SK-N-SH treated with all-trans-retinoic acid at 6 μM for 48 hours (cell line): ENCODE results near the gene NRSN1.

Experiments
- ATAC-seq: fragments of 200-7000 bp; cut with Tn5 transposase; 3 replicates; pipeline ENCODE4 v1.9.1; 2020; ENCODE audit warnings: mild to moderate bottlenecking, moderate library complexity
- ARNTL ChIP-seq: fragments of 450-650 bp; formaldehyde crosslinking; IDR thresholded peaks from 2 replicates; pipeline ENCODE4 v1.5.0; 2020; ENCODE audit warnings: low read depth, mild to moderate bottlenecking, moderate library complexity, borderline replicate concordance
- CSDC2 ChIP-seq: fragments of 250-450 bp; sonication (Bioruptor Pico); IDR thresholded peaks from 2 replicates; pipeline ENCODE4 v1.5.0; 2020; ENCODE audit warnings: mild to moderate bottlenecking, moderate library complexity
- CSRNP3 ChIP-seq: fragments of 250-450 bp; sonication (Bioruptor Pico); IDR thresholded peaks from 2 replicates; pipeline ENCODE4 v1.5.1; 2021; ENCODE audit warnings: mild to moderate bottlenecking, moderate library complexity
- ESRRG ChIP-seq: fragments of 250-450 bp; sonication (Bioruptor Pico); IDR thresholded peaks from 2 replicates; pipeline ENCODE4 v1.6.1; 2021; ENCODE audit warnings: mild to moderate bottlenecking
- GLIS3 ChIP-seq: fragments of 250-450 bp; sonication (Bioruptor Pico); IDR thresholded peaks from 2 replicates; pipeline ENCODE4 v1.5.0; 2020; ENCODE audit warnings: mild to moderate bottlenecking, moderate library complexity
- ISL1 ChIP-seq: fragments of 250-450 bp; sonication (Bioruptor Pico); IDR thresholded peaks from 2 replicates; pipeline ENCODE4 v2.1.2; 2022; ENCODE audit warnings: mild to moderate bottlenecking, moderate library complexity
- OSR1 ChIP-seq: fragments of 250-450 bp; sonication (Bioruptor Pico); IDR thresholded peaks from 2 replicates; pipeline ENCODE4 v1.8.0; 2022; ENCODE audit warnings: moderate library complexity, mild to moderate bottlenecking, inconsistent platforms
- PATZ1 ChIP-seq: fragments of 250-450 bp; sonication (Bioruptor Pico); IDR thresholded peaks from 2 replicates; pipeline ENCODE4 v1.8.0; 2020; ENCODE audit warnings: mild to moderate bottlenecking, moderate library complexity, borderline replicate concordance
- PPARA ChIP-seq: fragments of 250-450 bp; sonication (Bioruptor Pico); IDR thresholded peaks from 2 replicates; pipeline ENCODE4 v1.5.0; 2020; ENCODE audit warnings: mild to moderate bottlenecking, borderline replicate concordance
- RARB ChIP-seq: fragments of 250-450 bp; sonication (Bioruptor Pico); IDR thresholded peaks from 2 replicates; pipeline ENCODE4 v1.8.0; 2021; ENCODE audit warnings: mild to moderate bottlenecking, moderate library complexity
- SNAI2 ChIP-seq: fragments of 250-450 bp; sonication (Bioruptor Pico); IDR thresholded peaks from 2 replicates; pipeline ENCODE4 v1.5.0; 2020; ENCODE audit warnings: mild to moderate bottlenecking, moderate library complexity
- TOX ChIP-seq: fragments of 250-450 bp; sonication (Bioruptor Pico); IDR thresholded peaks from 2 replicates; pipeline ENCODE4 v1.8.0; 2021; ENCODE audit warnings: mild to moderate bottlenecking, moderate library complexity, borderline replicate concordance
- ZC3H10 ChIP-seq: fragments of 250-450 bp; sonication (Bioruptor Pico); IDR thresholded peaks from 2 replicates; pipeline ENCODE4 v1.5.1; 2021; ENCODE audit warnings: mild to moderate bottlenecking, moderate library complexity
- ZFP3 ChIP-seq: fragments of 250-450 bp; sonication (Bioruptor Pico); IDR thresholded peaks from 2 replicates; pipeline ENCODE4 v1.5.0; 2020; ENCODE audit warnings: mild to moderate bottlenecking, moderate library complexity
- ZFP30 ChIP-seq: fragments of 450-650 bp; formaldehyde crosslinking; IDR thresholded peaks from 2 replicates; pipeline ENCODE4 v1.5.0; 2022; ENCODE audit warnings: mild to moderate bottlenecking, moderate library complexity
- ZNF565 ChIP-seq: fragments of 450-650 bp; formaldehyde crosslinking; conservative IDR thresholded peaks from 2 replicates; pipeline ENCODE4 v1.5.0; 2020; ENCODE audit warnings: low read depth, mild to moderate bottlenecking, moderate library complexity
- ZNF70 ChIP-seq: fragments of 450-650 bp; formaldehyde crosslinking; IDR thresholded peaks from 2 replicates; pipeline ENCODE4 v1.5.0; 2020; ENCODE audit warnings: mild to moderate bottlenecking, moderate library complexity
- TF ChIP-seq, protein P1 (sequence below): fragments of 250-450 bp; sonication (Bioruptor Pico); IDR thresholded peaks from 2 replicates; pipeline ENCODE4 v1.5.1; 2020; ENCODE audit warnings: low read depth, mild to moderate bottlenecking, moderate library complexity
- TF ChIP-seq, protein P2 (sequence below): fragments of 250-450 bp; sonication (Bioruptor Pico); IDR thresholded peaks from 2 replicates; pipeline ENCODE4 v1.8.0; 2021; ENCODE audit warnings: low read depth, mild to moderate bottlenecking, moderate library complexity, borderline replicate concordance

NRSN1 gene

GRCh38 chr6:24093381-24093780, 32.6 kb upstream of the NRSN1 start:
- TF ChIP-seq, protein P1, sequence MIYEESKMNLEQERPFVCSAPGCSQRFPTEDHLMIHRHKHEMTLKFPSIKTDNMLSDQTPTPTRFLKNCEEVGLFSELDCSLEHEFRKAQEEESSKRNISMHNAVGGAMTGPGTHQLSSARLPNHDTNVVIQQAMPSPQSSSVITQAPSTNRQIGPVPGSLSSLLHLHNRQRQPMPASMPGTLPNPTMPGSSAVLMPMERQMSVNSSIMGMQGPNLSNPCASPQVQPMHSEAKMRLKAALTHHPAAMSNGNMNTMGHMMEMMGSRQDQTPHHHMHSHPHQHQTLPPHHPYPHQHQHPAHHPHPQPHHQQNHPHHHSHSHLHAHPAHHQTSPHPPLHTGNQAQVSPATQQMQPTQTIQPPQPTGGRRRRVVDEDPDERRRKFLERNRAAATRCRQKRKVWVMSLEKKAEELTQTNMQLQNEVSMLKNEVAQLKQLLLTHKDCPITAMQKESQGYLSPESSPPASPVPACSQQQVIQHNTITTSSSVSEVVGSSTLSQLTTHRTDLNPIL: no peak
- TF ChIP-seq, all 23 proteins: peak for 0
- no peak for ATAC-seq

GRCh38 chr6:24099181-24099580, 26.8 kb upstream of the NRSN1 start:
- TF ChIP-seq ARNTL (CRISPR knock-in tag) (no peak), ISL1 (CRISPR knock-in tag) (no peak), ZFP3 (CRISPR knock-in tag) (no peak), PPARA (CRISPR knock-in tag) (no peak), RARB (CRISPR knock-in tag) (no peak), PATZ1 (no peak), ZFP30 (CRISPR knock-in tag) (no peak), CSRNP3 (CRISPR knock-in tag) (no peak), ZC3H10 (CRISPR knock-in tag) (no peak), ZNF565 (CRISPR knock-in tag) (no peak), GLIS3 (no peak), ZNF70 (CRISPR knock-in tag) (no peak), SNAI2 (CRISPR knock-in tag) (no peak), CSDC2 (CRISPR knock-in tag) (no peak), ESRRG (CRISPR knock-in tag) (no peak)
- TF ChIP-seq, protein P1: no peak
- TF ChIP-seq, protein P2, sequence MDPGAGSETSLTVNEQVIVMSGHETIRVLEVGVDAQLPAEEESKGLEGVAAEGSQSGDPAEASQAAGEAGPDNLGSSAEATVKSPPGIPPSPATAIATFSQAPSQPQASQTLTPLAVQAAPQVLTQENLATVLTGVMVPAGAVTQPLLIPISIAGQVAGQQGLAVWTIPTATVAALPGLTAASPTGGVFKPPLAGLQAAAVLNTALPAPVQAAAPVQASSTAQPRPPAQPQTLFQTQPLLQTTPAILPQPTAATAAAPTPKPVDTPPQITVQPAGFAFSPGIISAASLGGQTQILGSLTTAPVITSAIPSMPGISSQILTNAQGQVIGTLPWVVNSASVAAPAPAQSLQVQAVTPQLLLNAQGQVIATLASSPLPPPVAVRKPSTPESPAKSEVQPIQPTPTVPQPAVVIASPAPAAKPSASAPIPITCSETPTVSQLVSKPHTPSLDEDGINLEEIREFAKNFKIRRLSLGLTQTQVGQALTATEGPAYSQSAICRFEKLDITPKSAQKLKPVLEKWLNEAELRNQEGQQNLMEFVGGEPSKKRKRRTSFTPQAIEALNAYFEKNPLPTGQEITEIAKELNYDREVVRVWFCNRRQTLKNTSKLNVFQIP: no peak
- no peak for ATAC-seq

GRCh38 chr6:24100024-24100769, 25.8 kb upstream of the NRSN1 start:
- no peak for ATAC-seq
- TF ChIP-seq OSR1 (CRISPR knock-in tag) (no peak), GLIS3 (no peak), TOX (no peak), CSRNP3 (CRISPR knock-in tag) (no peak), CSDC2 (CRISPR knock-in tag) (no peak)

DNA sequence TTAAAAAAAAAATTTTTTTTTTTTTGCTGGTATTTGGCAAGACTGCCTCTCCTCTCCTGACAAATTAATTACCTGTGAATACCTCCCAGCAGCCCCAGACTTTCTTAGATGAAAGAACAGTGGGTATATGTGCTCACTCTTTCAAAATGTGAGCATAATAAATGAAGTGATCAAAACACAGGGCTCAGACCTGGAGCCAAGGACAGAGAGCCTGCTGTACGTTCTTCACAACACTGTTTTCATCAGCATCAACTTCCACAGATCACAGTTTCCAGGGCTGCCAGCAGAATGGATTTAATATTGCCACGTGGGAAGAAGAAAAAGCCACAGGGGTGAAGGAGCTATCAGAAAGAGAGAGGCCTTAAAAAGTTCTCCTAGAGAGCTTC, 25.3 kb upstream of the NRSN1 start:
- ATAC-seq: no peak
- TF ChIP-seq ZFP3 (CRISPR knock-in tag) (no peak), ZFP30 (CRISPR knock-in tag) (no peak), ARNTL (CRISPR knock-in tag) (no peak), GLIS3 (no peak), SNAI2 (CRISPR knock-in tag) (no peak)
- TF ChIP-seq, all 23 proteins: peak for 0
